Choroid plexus epithelial cell (primary cell): Measurements from ENCODE around the gene TUT7.
"Not testable (repeated sequence)": the region's sequence is repeated elsewhere in the genome, so short reads cannot be mapped to it uniquely, and the experiment has no call there.

Source experiments
- DNase-seq: peaks from one replicate; pipeline ENCODE4 v3.0.0-alpha.2; 2010; ENCODE audit warnings: low read depth
- H3K4me3 ChIP-seq: 2 replicates; pipeline ENCODE4 v1.5.1; 2011; ENCODE audit warnings: low read depth, mild to moderate bottlenecking, control low read depth, low read length, moderate library complexity
- CTCF ChIP-seq: conservative IDR thresholded peaks from 2 replicates; pipeline ENCODE4 v1.5.1; 2011; ENCODE audit warnings: low read depth, mild to moderate bottlenecking, control low read depth, inconsistent platforms, low read length, moderate library complexity

The TUT7 gene

GRCh38 chr9:86354011-86354817 lies at the start of gene TUT7:
Gene TUT7, minus strand, starts transcription at chr9:86354410. Its CDS starts 1,211 bp downstream, at chr9:86353199.
- H3K4me3 ChIP-seq, result peak within 1 kb of the TSS; percentile 97
- peak; percentile 97 for DNase-seq
- no peak for TF ChIP-seq CTCF

GRCh38 chr9:86402591-86402990 lies 48.4 kb upstream of the TUT7 start:
- DNase-seq, result no peak
- no peak overlapping the region for H3K4me3 ChIP-seq
- TF ChIP-seq CTCF, result no peak

GRCh38 chr9:86396412-86396811 lies 42.2 kb upstream of the TUT7 start:
- TF ChIP-seq CTCF, result no peak
- no peak overlapping the region for H3K4me3 ChIP-seq
- no peak for DNase-seq

GRCh38 chr9:86390184-86390583 lies 36.0 kb upstream of the TUT7 start:
- DNase-seq, H3K4me3 ChIP-seq: not testable (repeated sequence)

- TF ChIP-seq CTCF, result no peak
- H3K4me3 ChIP-seq, result no peak overlapping the region
- no peak for DNase-seq
Observed at GRCh38 chr9:86389628-86390027, 35.4 kb upstream of the TUT7 start.

GRCh38 chr9:86387376-86387775 lies 33.2 kb upstream of the TUT7 start:
- no peak for TF ChIP-seq CTCF
- no peak overlapping the region for H3K4me3 ChIP-seq
- no peak for DNase-seq

GRCh38 chr9:86383000-86383399 lies 28.8 kb upstream of the TUT7 start:
- H3K4me3 ChIP-seq, DNase-seq: not testable (repeated sequence)

GRCh38 chr9:86376016-86376415 lies 21.8 kb upstream of the TUT7 start:
- no peak for DNase-seq
- TF ChIP-seq CTCF, result no peak
- H3K4me3 ChIP-seq, result no peak overlapping the region
